Measurements from ENCODE around the gene BCL7A.

- 0 out of 2 replicates have a peak, but pooled peaks have one; percentile 10 for TF ChIP-seq CTCF (conservative IDR thresholded peaks at IDR 0.05; ENCODE audit: low read depth, low read length)
- TF ChIP-seq EZH2phosphoT487 (IDR thresholded peaks at IDR 0.05; ENCODE audit: borderline replicate concordance, low read length): no peak
- TF ChIP-seq EZH2 (IDR thresholded peaks at IDR 0.05; ENCODE audit: low read length, unreplicated experiment): no peak
Observed at GRCh38 chr12:121992059-121992879, 29.4 kb upstream of the BCL7A start.
